Femur (tissue), 1 donor: ENCODE measurements around the gene CCDC9B.

Source experiments
- DNase-seq: peaks from one replicate; pipeline ENCODE4 v3.0.0-alpha.2; 2017

CCDC9B gene

GRCh38 chr15:40285554-40286011, 55.2 kb downstream of the CCDC9B start:
- DNase-seq: no peak

- no peak for DNase-seq
Measured at GRCh38 chr15:40285151-40285550, 55.6 kb downstream of the CCDC9B start.

GRCh38 chr15:40283615-40284300, 57.0 kb downstream of the CCDC9B start:
- DNase-seq: no peak

- peak; percentile 48 for DNase-seq
Measured at GRCh38 chr15:40282869-40283614, 57.7 kb downstream of the CCDC9B start, which contains the start of gene ANKRD63. Gene ANKRD63 (minus strand): TSS chr15:40283064. CDS start chr15:40282586, 478 bp downstream.

GRCh38 chr15:40282147-40282868, 58.4 kb downstream of the CCDC9B start:
- peak; percentile 43 for DNase-seq

- no peak for DNase-seq
Measured at GRCh38 chr15:40281801-40282146, 59.0 kb downstream of the CCDC9B start.
